SU-DHL-6 (cell line): ENCODE results near the gene STEAP1.

Experiments used
- EZH2phosphoT487 ChIP-seq: fragments of 200-600 bp; sonication (generic), shearing (Covaris generic); conservative IDR thresholded peaks from 2 replicates; pipeline ENCODE4 v1.6.1; 2018; ENCODE audit warnings: mild to moderate bottlenecking, antibody characterized with exemption, low read length, moderate library complexity, mixed read lengths
- TF ChIP-seq, protein P1 (sequence below): fragments of 200-600 bp; sonication (generic); IDR thresholded peaks from one replicate; pipeline ENCODE4 v1.5.1; 2017; ENCODE audit warnings: antibody characterized with exemption, mild to moderate bottlenecking, low read length, moderate library complexity; ENCODE audit not compliant: insufficient read depth, poor library complexity, severe bottlenecking

- TF ChIP-seq, protein P1, sequence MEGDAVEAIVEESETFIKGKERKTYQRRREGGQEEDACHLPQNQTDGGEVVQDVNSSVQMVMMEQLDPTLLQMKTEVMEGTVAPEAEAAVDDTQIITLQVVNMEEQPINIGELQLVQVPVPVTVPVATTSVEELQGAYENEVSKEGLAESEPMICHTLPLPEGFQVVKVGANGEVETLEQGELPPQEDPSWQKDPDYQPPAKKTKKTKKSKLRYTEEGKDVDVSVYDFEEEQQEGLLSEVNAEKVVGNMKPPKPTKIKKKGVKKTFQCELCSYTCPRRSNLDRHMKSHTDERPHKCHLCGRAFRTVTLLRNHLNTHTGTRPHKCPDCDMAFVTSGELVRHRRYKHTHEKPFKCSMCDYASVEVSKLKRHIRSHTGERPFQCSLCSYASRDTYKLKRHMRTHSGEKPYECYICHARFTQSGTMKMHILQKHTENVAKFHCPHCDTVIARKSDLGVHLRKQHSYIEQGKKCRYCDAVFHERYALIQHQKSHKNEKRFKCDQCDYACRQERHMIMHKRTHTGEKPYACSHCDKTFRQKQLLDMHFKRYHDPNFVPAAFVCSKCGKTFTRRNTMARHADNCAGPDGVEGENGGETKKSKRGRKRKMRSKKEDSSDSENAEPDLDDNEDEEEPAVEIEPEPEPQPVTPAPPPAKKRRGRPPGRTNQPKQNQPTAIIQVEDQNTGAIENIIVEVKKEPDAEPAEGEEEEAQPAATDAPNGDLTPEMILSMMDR, result no peak
- TF ChIP-seq EZH2phosphoT487, result no peak
Observed at GRCh38 chr7:90187507-90188050, 33.3 kb downstream of the STEAP1 start.
